Measurements from ENCODE around the gene PYCARD.

DNA sequence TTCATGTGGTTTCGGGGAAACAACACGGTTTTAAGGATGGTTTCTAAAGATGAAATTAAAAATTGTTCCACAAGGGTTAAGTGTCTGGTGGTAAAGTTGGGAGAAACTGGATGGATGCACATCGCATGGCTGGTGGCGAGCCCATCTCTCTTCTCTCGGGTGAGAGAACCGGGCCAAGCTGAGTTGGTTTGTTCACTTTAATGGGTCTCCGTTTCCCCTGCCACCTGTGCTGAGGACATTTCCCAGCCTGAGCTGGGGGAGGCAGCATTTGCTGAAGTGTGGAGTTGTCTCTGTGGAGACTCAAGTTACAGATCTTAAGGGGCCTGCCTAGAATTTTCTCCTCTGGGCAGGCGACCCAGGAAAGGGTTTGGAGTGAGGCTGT is 14.8 kb downstream of the PYCARD start:
- no peak for TF ChIP-seq POLR2A (IDR thresholded peaks at IDR 0.05)
- TF ChIP-seq POLR2AphosphoS5 (IDR thresholded peaks at IDR 0.05), result no peak
- TF ChIP-seq, protein P1, sequence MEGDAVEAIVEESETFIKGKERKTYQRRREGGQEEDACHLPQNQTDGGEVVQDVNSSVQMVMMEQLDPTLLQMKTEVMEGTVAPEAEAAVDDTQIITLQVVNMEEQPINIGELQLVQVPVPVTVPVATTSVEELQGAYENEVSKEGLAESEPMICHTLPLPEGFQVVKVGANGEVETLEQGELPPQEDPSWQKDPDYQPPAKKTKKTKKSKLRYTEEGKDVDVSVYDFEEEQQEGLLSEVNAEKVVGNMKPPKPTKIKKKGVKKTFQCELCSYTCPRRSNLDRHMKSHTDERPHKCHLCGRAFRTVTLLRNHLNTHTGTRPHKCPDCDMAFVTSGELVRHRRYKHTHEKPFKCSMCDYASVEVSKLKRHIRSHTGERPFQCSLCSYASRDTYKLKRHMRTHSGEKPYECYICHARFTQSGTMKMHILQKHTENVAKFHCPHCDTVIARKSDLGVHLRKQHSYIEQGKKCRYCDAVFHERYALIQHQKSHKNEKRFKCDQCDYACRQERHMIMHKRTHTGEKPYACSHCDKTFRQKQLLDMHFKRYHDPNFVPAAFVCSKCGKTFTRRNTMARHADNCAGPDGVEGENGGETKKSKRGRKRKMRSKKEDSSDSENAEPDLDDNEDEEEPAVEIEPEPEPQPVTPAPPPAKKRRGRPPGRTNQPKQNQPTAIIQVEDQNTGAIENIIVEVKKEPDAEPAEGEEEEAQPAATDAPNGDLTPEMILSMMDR (IDR thresholded peaks at IDR 0.05), result no peak
- TF ChIP-seq EP300 (IDR thresholded peaks at IDR 0.05), result no peak
